H1 (cell line): ENCODE results near the gene CAMTA2. TPM values are rescaled to one million over a fixed set of nuclear protein-coding genes. Genes with fewer than 3 reads are reported as not detected.
"Not testable (repeated sequence)": the region's sequence is repeated elsewhere in the genome, so short reads cannot be mapped to it uniquely, and the experiment has no call there.

Experiments used
- CTCF ChIA-PET: fragments of 300-600 bp; sonication (Branson Sonifier 250); formaldehyde crosslinking; loops from one replicate; lab custom pipeline; 2021; ENCODE audit not compliant: partially characterized antibody; lab: Charles Lee
- POLR2A ChIA-PET: fragments of 300-600 bp; sonication (Branson Sonifier 250); formaldehyde crosslinking; loops from one replicate; lab custom pipeline; 2021; ENCODE audit warnings: inconsistent platforms; ENCODE audit not compliant: partially characterized antibody; lab: Charles Lee
- DNase-seq, 2 experiments: peaks; one replicate each; pipeline versions ENCODE4 v3.0.0 to v3.0.0-alpha.2; 2010 to 2022; ENCODE audit warnings: low spot score in 2 of 2, low read depth in 1 of 2, mixed read lengths in 1 of 2
- FAIRE-seq: peaks from 2 replicates; lab custom pipeline; 2011; peaks lifted over from hg19 to GRCh38; lab: Jason Lieb, UNC
- H2AFZ ChIP-seq: 2 replicates; pipeline ENCODE4 v1.8.1; 2012; ENCODE audit warnings: low read length, inconsistent platforms
- H2AK5ac ChIP-seq: 2 replicates; pipeline ENCODE4 v1.6.1; 2013; ENCODE audit warnings: low read depth, low read length
- H2BK120ac ChIP-seq: replicated peaks from 2 replicates; pipeline ENCODE3; 2013; ENCODE audit warnings: low read depth, low read length, inconsistent platforms
- H2BK12ac ChIP-seq: 2 replicates; pipeline ENCODE4 v1.6.1; 2013; ENCODE audit warnings: low read depth, low read length
- H2BK15ac ChIP-seq: 2 replicates; pipeline ENCODE4 v1.6.1; 2013; ENCODE audit warnings: low read length
- H2BK20ac ChIP-seq: 2 replicates; pipeline ENCODE4 v1.6.1; 2013; ENCODE audit warnings: low read length
- H2BK5ac ChIP-seq: 2 replicates; pipeline ENCODE4 v1.6.1; 2013; ENCODE audit warnings: low read depth, low read length
- H3K14ac ChIP-seq: 2 replicates; pipeline ENCODE4 v1.6.1; 2013; ENCODE audit warnings: inconsistent platforms; ENCODE audit not compliant: insufficient read length
- H3K18ac ChIP-seq: 2 replicates; pipeline ENCODE4 v1.6.1; 2013; ENCODE audit warnings: low read length; ENCODE audit errors: extremely low read depth
- H3K23ac ChIP-seq: 2 replicates; pipeline ENCODE4 v1.6.1; 2013; ENCODE audit warnings: inconsistent platforms; ENCODE audit not compliant: insufficient read length
- H3K23me2 ChIP-seq: 2 replicates; pipeline ENCODE4 v1.6.1; 2013; ENCODE audit warnings: low read depth, low read length
- H3K27ac ChIP-seq: 2 replicates; pipeline ENCODE4 v1.6.1; 2011; ENCODE audit warnings: low read depth, low read length, inconsistent platforms
- H3K27me3 ChIP-seq, 4 experiments: replicated peaks in 1 of 4; 1 replicate in 1 of 4; 2 replicates in 3 of 4; pipeline versions ENCODE4 v1.6.1 to v1.8.1; 2011 to 2013; ENCODE audit warnings: low read length in 3 of 4, mild to moderate bottlenecking in 3 of 4, inconsistent platforms in 2 of 4, mixed read lengths in 2 of 4, moderate library complexity in 1 of 4; ENCODE audit not compliant: control insufficient read depth in 3 of 4, insufficient read depth in 3 of 4; ENCODE audit errors: extremely low read depth in 1 of 4
- H3K36me3 ChIP-seq, 4 experiments: 2 replicates each; pipeline versions ENCODE4 v1.6.1 to v1.8.1; 2011 to 2013; ENCODE audit warnings: mild to moderate bottlenecking in 4 of 4, low read length in 3 of 4, moderate library complexity in 2 of 4, control low read depth in 1 of 4, inconsistent platforms in 1 of 4; ENCODE audit not compliant: insufficient read depth in 4 of 4, control insufficient read depth in 2 of 4
- H3K4ac ChIP-seq: replicated peaks from 2 replicates; pipeline ENCODE3; 2013; ENCODE audit warnings: low read length, low read depth, mixed read lengths, inconsistent platforms; ENCODE audit not compliant: insufficient read length
- H3K4me1 ChIP-seq, 4 experiments: replicated peaks in 1 of 4; 1 replicate in 1 of 4; 2 replicates in 3 of 4; pipeline versions ENCODE4 v1.6.1 to v1.8.1; 2011 to 2013; ENCODE audit warnings: low read length in 3 of 4, inconsistent platforms in 2 of 4, mixed read lengths in 1 of 4; ENCODE audit not compliant: insufficient read depth in 4 of 4, control insufficient read depth in 3 of 4
- H3K4me2 ChIP-seq, 2 experiments: 2 replicates each; pipeline versions ENCODE4 v1.6.1 to v1.8.1; 2011 to 2013; ENCODE audit warnings: low read depth in 2 of 2, low read length in 2 of 2, control low read depth in 1 of 2, inconsistent platforms in 1 of 2, mild to moderate bottlenecking in 1 of 2; ENCODE audit not compliant: insufficient read depth in 1 of 2
- H3K4me3 ChIP-seq, 4 experiments: fragments of 200-600, 300-600 bp in 1 of 4; sonication (generic), shearing (Covaris generic), sonication (Bioruptor Twin) in 1 of 4; 2 replicates each; pipeline versions ENCODE4 v1.5.1 to v1.8.1; 2011 to 2016; ENCODE audit warnings: low read length in 4 of 4, low read depth in 3 of 4, control low read depth in 2 of 4, inconsistent platforms in 2 of 4, mild to moderate bottlenecking in 2 of 4, mixed read lengths in 1 of 4, moderate library complexity in 1 of 4; ENCODE audit not compliant: insufficient read depth in 2 of 4; ENCODE audit errors: extremely low read depth in 1 of 4
- H3K56ac ChIP-seq: replicated peaks from 2 replicates; pipeline ENCODE3; 2013; ENCODE audit warnings: low read depth, mild to moderate bottlenecking, mixed read lengths, low read length, inconsistent platforms; ENCODE audit not compliant: insufficient read length
- H3K79me1 ChIP-seq: 2 replicates; pipeline ENCODE4 v1.6.1; 2013; ENCODE audit warnings: low read depth, low read length, control low read depth
- H3K79me2 ChIP-seq, 2 experiments: 2 replicates each; pipeline versions ENCODE4 v1.6.1 to v1.8.1; 2012 to 2013; ENCODE audit warnings: low read length in 2 of 2, mild to moderate bottlenecking in 2 of 2, inconsistent platforms in 1 of 2; ENCODE audit not compliant: insufficient read depth in 2 of 2, control insufficient read depth in 1 of 2
- H3K9ac ChIP-seq, 4 experiments: replicated peaks in 1 of 4; 1 replicate in 1 of 4; 2 replicates in 3 of 4; pipeline versions ENCODE4 v1.6.1 to v1.8.1; 2011 to 2013; ENCODE audit warnings: low read depth in 3 of 4, low read length in 3 of 4, control low read depth in 2 of 4, mild to moderate bottlenecking in 2 of 4, moderate library complexity in 2 of 4, inconsistent platforms in 1 of 4; ENCODE audit errors: extremely low read depth in 1 of 4
- H3K9me3 ChIP-seq, 2 experiments: 2 replicates each; pipeline versions ENCODE4 v1.6.1 to v1.8.1; 2012 to 2013; ENCODE audit warnings: mild to moderate bottlenecking in 2 of 2, moderate library complexity in 2 of 2, control low read depth in 1 of 2, inconsistent platforms in 1 of 2, low read depth in 1 of 2, low read length in 1 of 2, mixed read lengths in 1 of 2; ENCODE audit not compliant: insufficient read depth in 2 of 2
- H4K20me1 ChIP-seq, 2 experiments: replicated peaks in 1 of 2; 2 replicates each; pipeline versions ENCODE3 to v1.8.1; 2011 to 2013; ENCODE audit warnings: inconsistent platforms in 2 of 2, low read length in 2 of 2, mild to moderate bottlenecking in 1 of 2; ENCODE audit not compliant: insufficient read depth in 2 of 2, control insufficient read depth in 1 of 2
- H4K5ac ChIP-seq: 2 replicates; pipeline ENCODE4 v1.6.1; 2013; ENCODE audit warnings: low read length, low read depth, mixed read lengths, inconsistent platforms; ENCODE audit not compliant: insufficient read length
- H4K8ac ChIP-seq: 2 replicates; pipeline ENCODE4 v1.8.0; 2013; ENCODE audit warnings: mild to moderate bottlenecking, moderate library complexity, low read length, inconsistent platforms; ENCODE audit not compliant: insufficient read depth; ENCODE audit errors: extremely low read depth
- H4K91ac ChIP-seq: replicated peaks from 2 replicates; pipeline ENCODE3; 2013; ENCODE audit warnings: low read length, mixed read lengths, inconsistent platforms; ENCODE audit not compliant: insufficient read length
- ATF3 ChIP-seq: IDR thresholded peaks from 2 replicates; pipeline ENCODE4 v1.6.1; 2011; ENCODE audit warnings: low read depth, mild to moderate bottlenecking, low read length; ENCODE audit not compliant: insufficient read depth
- CBX8 ChIP-seq: fragments of 300-800, 300-1000 bp; sonication (generic); IDR thresholded peaks from 2 replicates; pipeline ENCODE4 v1.7.1; 2016; ENCODE audit warnings: low read depth, low read length, borderline replicate concordance
- SIN3A ChIP-seq, 2 experiments: IDR thresholded peaks in 1 of 2; conservative IDR thresholded peaks in 1 of 2; 2 replicates each; pipeline ENCODE4 v1.6.1; 2011 to 2012; ENCODE audit warnings: low read length in 2 of 2, improper control_type of control experiment in 1 of 2, low read depth in 1 of 2, mild to moderate bottlenecking in 1 of 2
- WGBS, 2 experiments: shearing (Covaris generic) in 1 of 2; methylation state at CpG; one replicate each; pipeline versions ENCODE4 v1.1.6 to v1.1.7; 2013 to 2015; ENCODE audit warnings: low lambda C conversion rate in 2 of 2, mixed read lengths in 2 of 2, inconsistent platforms in 1 of 2, low coverage in 1 of 2, missing lambda C conversion rate in 1 of 2; ENCODE audit not compliant: insufficient replicate concordance in 2 of 2, insufficient coverage in 1 of 2, insufficient read length in 1 of 2; ENCODE audit errors: extremely low coverage in 1 of 2, missing lambda C conversion rate in 1 of 2; 5-methylcytosine and 5-hydroxymethylcytosine counted together
- polyA plus RNA-seq, 7 experiments: library from polyadenylated mRNA; depleted of rRNA in 3 of 7; stranded (reverse) in 5 of 7; unstranded in 2 of 7; fragments of >200 nt in 5 of 7; fragments of 200-250 nt in 2 of 7; gene quantifications; 1 replicate in 5 of 7; 2 replicates in 1 of 7; 4 replicates in 1 of 7; pipeline versions ENCODE4 v1.2.1 to v1.2.3, GENCODE V29; 2011 to 2013; ENCODE audit warnings: missing spikeins in 2 of 7, mixed read lengths in 2 of 7
- total RNA-seq: library from RNA; stranded (reverse); fragmentation: NEBNext Ultra II Directional; extraction: Animal tissue kit (Norgen Biotek cat#: 25700); gene quantifications from 2 replicates; pipeline ENCODE4 v1.2.1, GENCODE V29; 2021

The CAMTA2 gene
- total and polyA plus RNA-seq, 2 of the 8 experiments (the other 6 are each of a cell fraction or from before 2014, with no cell fraction given) = 5.5 to 12.0 TPM

DNA sequence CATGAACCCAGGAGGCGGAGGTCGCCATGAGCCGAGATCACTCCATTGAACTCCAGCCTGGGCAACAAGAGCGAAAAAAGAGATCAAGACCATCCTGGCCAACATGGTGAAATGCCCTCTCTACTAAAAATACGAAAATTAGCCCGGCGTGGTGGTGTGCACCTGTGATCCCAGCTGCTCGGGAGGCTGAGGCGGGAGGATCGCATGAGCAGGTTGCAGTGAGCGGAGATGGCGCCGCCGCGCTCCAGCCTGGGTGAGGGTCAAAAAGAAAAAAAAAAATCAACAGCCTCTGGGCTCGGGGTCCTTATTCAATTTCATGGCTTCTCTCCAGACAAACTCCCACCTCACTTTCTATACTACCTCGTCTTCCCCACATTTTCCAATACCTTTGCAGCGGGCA lies 58.6 kb downstream of the CAMTA2 start (continued):
- no peak for TF ChIP-seq ATF3
- no peak for TF ChIP-seq CBX8
- TF ChIP-seq SIN3A (conservative IDR thresholded peaks at IDR 0.05 in 1 of 2, IDR thresholded peaks at IDR 0.05 in 1 of 2; ENCODE audit: low read depth in 1 of 2, low read length in 2 of 2) = no peak

DNA sequence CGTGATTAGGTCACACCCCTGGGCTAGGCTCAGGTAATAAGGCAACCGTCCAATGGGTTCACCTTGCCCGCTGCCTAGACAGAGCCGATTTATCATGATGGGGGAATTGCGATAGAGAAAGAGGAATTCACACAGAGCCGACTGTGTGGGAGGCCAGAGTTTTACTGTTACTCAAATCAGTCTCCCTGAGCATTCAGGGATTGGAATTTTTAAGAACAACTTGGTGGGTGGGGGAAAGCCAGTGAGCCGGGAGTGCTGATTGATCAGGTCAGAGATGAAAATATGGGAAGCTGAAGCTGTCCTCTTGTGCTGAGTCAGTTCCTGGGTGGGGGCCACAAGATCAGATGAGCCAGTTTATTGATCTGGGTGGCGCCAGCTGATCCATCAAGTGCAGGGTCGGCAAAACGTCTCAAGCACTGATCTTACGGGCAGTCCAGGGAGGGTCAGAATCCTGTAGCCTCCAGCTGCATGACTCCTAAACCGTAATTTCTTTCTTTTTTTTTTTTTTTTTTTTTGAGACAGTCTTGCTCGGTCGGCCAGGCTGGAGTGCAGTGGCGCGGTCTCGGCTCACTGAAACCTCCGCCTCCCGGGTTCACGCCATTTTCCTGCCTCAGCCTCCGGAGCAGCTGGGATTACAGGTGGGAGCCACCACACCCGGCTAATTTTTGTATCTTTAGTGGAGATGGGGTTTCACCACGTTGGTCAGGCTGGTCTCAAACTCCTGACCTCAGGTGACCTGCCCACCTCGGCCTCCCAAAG lies 60.7 kb downstream of the CAMTA2 start:
- not testable (repeated sequence) for H2BK5ac ChIP-seq, H3K79me1 ChIP-seq, FAIRE-seq, H3K9ac ChIP-seq, H2BK12ac ChIP-seq, H2BK20ac ChIP-seq, H4K91ac ChIP-seq, H3K79me2 ChIP-seq, H3K27me3 ChIP-seq, H3K23me2 ChIP-seq, H3K18ac ChIP-seq, H3K9me3 ChIP-seq, H2AFZ ChIP-seq, H4K20me1 ChIP-seq, H3K56ac ChIP-seq, H2BK15ac ChIP-seq, H3K14ac ChIP-seq, H3K4me1 ChIP-seq, H4K5ac ChIP-seq, H3K27ac ChIP-seq, H3K23ac ChIP-seq, H2BK120ac ChIP-seq, H3K36me3 ChIP-seq, DNase-seq, H3K4me2 ChIP-seq, H3K4ac ChIP-seq, H3K4me3 ChIP-seq, H4K8ac ChIP-seq, H2AK5ac ChIP-seq
- POLR2A ChIA-PET = interaction anchor here (0.6 to 7.3 kb wide), 11 partner anchors 8 to 180 kb away, joined by 3 to 60 read pairs (median 3); partner anchors contain the start of genes RNF167 and SLC25A11
- 84% methylated on average over 19 of the region's 24 CpGs; no CpG with 5 or more reads in 1 of the 2 experiments for WGBS, 2 experiments
- CTCF ChIA-PET = interaction anchor here (0.9 kb wide), 1 partner anchor 17 kb away, joined by 4 read pairs; no protein-coding TSS in a partner anchor
